Mesenteric fat pad (tissue), 1 donor: ENCODE measurements around the gene ANKRD6. TPM values are rescaled to one million over a fixed set of nuclear protein-coding genes. Genes with fewer than 3 reads are reported as not detected.

Experiments
- DNase-seq: peaks from one replicate; pipeline ENCODE4 v3.0.0-alpha.2; 2020; ENCODE audit warnings: low spot score
- total RNA-seq: library from RNA; stranded (reverse); fragmentation: NEBNext Ultra II Directional; extraction: Animal tissue kit (Norgen Biotek cat#: 25700); gene quantifications from one replicate; pipeline ENCODE4 v1.2.1, GENCODE V29; 2021
- donor health status: DM: yes; HTN: yes; CAD: no.

The ANKRD6 gene
- total RNA-seq, 1 donor from 2014 or later, result 7.1 TPM

GRCh38 chr6:89506716-89507617 lies 74.0 kb downstream of the ANKRD6 start:
- DNase-seq, result no peak

- DNase-seq, result no peak
Measured at GRCh38 chr6:89508755-89509563, 76.0 kb downstream of the ANKRD6 start.

- DNase-seq, result no peak
Measured at GRCh38 chr6:89509777-89510281, 76.9 kb downstream of the ANKRD6 start.

- no peak for DNase-seq
Measured at GRCh38 chr6:89510393-89510792, 77.4 kb downstream of the ANKRD6 start.

GRCh38 chr6:89518352-89519055 lies 85.6 kb downstream of the ANKRD6 start:
- DNase-seq, result no peak

GRCh38 chr6:89520736-89521135 lies 87.8 kb downstream of the ANKRD6 start:
- DNase-seq, result no peak

GRCh38 chr6:89522778-89523177 lies 89.8 kb downstream of the ANKRD6 start:
- no peak for DNase-seq

- DNase-seq, result no peak
Measured at GRCh38 chr6:89525786-89526562, 93.0 kb downstream of the ANKRD6 start.

- no peak for DNase-seq
Measured at GRCh38 chr6:89526563-89526869, 93.6 kb downstream of the ANKRD6 start.

GRCh38 chr6:89527634-89528033 lies 94.7 kb downstream of the ANKRD6 start:
- no peak for DNase-seq

GRCh38 chr6:89528866-89529265 lies 95.9 kb downstream of the ANKRD6 start:
- no peak for DNase-seq

- DNase-seq, result no peak
Measured at GRCh38 chr6:89530982-89531381, 98.0 kb downstream of the ANKRD6 start.

GRCh38 chr6:89536231-89536630 lies 103.3 kb downstream of the ANKRD6 start:
- no peak for DNase-seq

- no peak for DNase-seq
Measured at GRCh38 chr6:89539779-89540178, 106.8 kb downstream of the ANKRD6 start.

GRCh38 chr6:89542081-89542857 lies 109.3 kb downstream of the ANKRD6 start:
- no peak for DNase-seq

- DNase-seq, result no peak
Measured at GRCh38 chr6:89542866-89543265, 109.9 kb downstream of the ANKRD6 start.

GRCh38 chr6:89547281-89547680 lies 114.3 kb downstream of the ANKRD6 start:
- no peak for DNase-seq

- no peak for DNase-seq
Measured at GRCh38 chr6:89553431-89553830, 120.5 kb downstream of the ANKRD6 start.

- no peak for DNase-seq
Measured at GRCh38 chr6:89554106-89554505, 121.2 kb downstream of the ANKRD6 start.

- DNase-seq, result no peak
Measured at GRCh38 chr6:89555031-89555430, 122.1 kb downstream of the ANKRD6 start.
